Mesodermal cell (in vitro differentiated cells): ENCODE measurements around the gene KCNAB1.
"Not testable (repeated sequence)": the region's sequence is repeated elsewhere in the genome, so short reads cannot be mapped to it uniquely, and the experiment has no call there.

ENCODE experiments used
- H3K27ac ChIP-seq: 2 replicates; pipeline ENCODE4 v1.7.0; 2013; ENCODE audit warnings: mild to moderate bottlenecking, low read depth, low read length, moderate library complexity; ENCODE audit not compliant: severe bottlenecking
- H3K36me3 ChIP-seq: 2 replicates; pipeline ENCODE4 v1.7.1; 2013; ENCODE audit warnings: mild to moderate bottlenecking, low read length, moderate library complexity; ENCODE audit not compliant: control insufficient read depth, insufficient read depth
- H3K4me1 ChIP-seq: one replicate; pipeline ENCODE4 v1.7.1; 2013; ENCODE audit warnings: mild to moderate bottlenecking, low read length; ENCODE audit not compliant: insufficient read depth, control insufficient read depth, poor library complexity, severe bottlenecking
- H3K4me3 ChIP-seq: 2 replicates; pipeline ENCODE4 v1.7.0; 2013; ENCODE audit warnings: low read length, control low read depth, mild to moderate bottlenecking; ENCODE audit not compliant: insufficient read depth, poor library complexity, severe bottlenecking; ENCODE audit errors: extremely low read depth
- H3K9me3 ChIP-seq: 2 replicates; pipeline ENCODE4 v1.7.1; 2013; ENCODE audit warnings: mild to moderate bottlenecking, low read length, moderate library complexity; ENCODE audit not compliant: control insufficient read depth
- WGBS, 2 experiments: methylation state at CpG; one replicate each; pipeline ENCODE4 v1.1.5; 2013; ENCODE audit warnings: missing lambda C conversion rate in 2 of 2; ENCODE audit not compliant: insufficient coverage in 2 of 2; 5-methylcytosine and 5-hydroxymethylcytosine counted together

KCNAB1 gene

GRCh38 chr3:156176048-156176447 lies 55.7 kb downstream of the KCNAB1 start:
- H3K36me3 ChIP-seq: no peaks in the 10 kb centered on the region
- no peak overlapping the region for H3K27ac ChIP-seq
- no peaks in the 10 kb centered on the region for H3K9me3 ChIP-seq
- 88 to 93% methylated on average over 2 of the region's 2 CpGs for WGBS, 2 experiments
- no peak overlapping the region for H3K4me3 ChIP-seq
- no peaks in the 10 kb centered on the region for H3K4me1 ChIP-seq

- 93 to 95% methylated on average over 13 to 17 of the region's 17 CpGs for WGBS, 2 experiments
- Histone ChIP-seq H3K4me1 (no peaks in the 10 kb centered on the region), H3K36me3 (no peaks in the 10 kb centered on the region)
These were observed 56.3 kb downstream of the KCNAB1 start for GRCh38 chr3:156176629-156177210.

GRCh38 chr3:156180077-156180476 lies 59.7 kb downstream of the KCNAB1 start:
- H3K27ac ChIP-seq: no peak overlapping the region
- no peak overlapping the region for H3K4me3 ChIP-seq
- no peaks in the 10 kb centered on the region for H3K4me1 ChIP-seq
- H3K9me3 ChIP-seq: no peaks in the 10 kb centered on the region
- no peaks in the 10 kb centered on the region for H3K36me3 ChIP-seq

More at GRCh38 chr3:156176629-156177210, 56.3 kb downstream of the KCNAB1 start:
- Histone ChIP-seq H3K9me3 (no peaks in the 10 kb centered on the region), H3K27ac (no peak overlapping the region), H3K4me3 (no peak overlapping the region)

- Histone ChIP-seq H3K4me1 (no peaks in the 10 kb centered on the region), H3K27ac (no peak overlapping the region), H3K36me3 (no peaks in the 10 kb centered on the region), H3K4me3 (no peak overlapping the region), H3K9me3 (no peaks in the 10 kb centered on the region)
- 74 to 80% methylated on average over 2 of the region's 2 CpGs for WGBS, 2 experiments
These were observed 61.1 kb downstream of the KCNAB1 start for GRCh38 chr3:156181509-156181908.

- Histone ChIP-seq H3K4me1 (no peaks in the 10 kb centered on the region), H3K27ac (no peak overlapping the region), H3K4me3 (no peak overlapping the region), H3K9me3 (no peaks in the 10 kb centered on the region), H3K36me3 (no peaks in the 10 kb centered on the region)
- WGBS, 2 experiments: 44 to 63% methylated on average over 1 of the region's 1 CpG
These were observed 63.0 kb downstream of the KCNAB1 start for GRCh38 chr3:156183396-156183795.

GRCh38 chr3:156184156-156184555 lies 63.8 kb downstream of the KCNAB1 start:
- H3K27ac ChIP-seq: no peak overlapping the region
- H3K9me3 ChIP-seq: no peaks in the 10 kb centered on the region
- no CpG with 5 or more reads among the region's 1 CpG for WGBS, 2 experiments
- H3K4me3 ChIP-seq: no peak overlapping the region
- no peaks in the 10 kb centered on the region for H3K36me3 ChIP-seq
- no peaks in the 10 kb centered on the region for H3K4me1 ChIP-seq

- 86 to 96% methylated on average over 2 of the region's 2 CpGs for WGBS, 2 experiments
- H3K27ac ChIP-seq: no peak overlapping the region
These were observed 66.9 kb downstream of the KCNAB1 start for GRCh38 chr3:156187146-156187769.

GRCh38 chr3:156188757-156189156 lies 68.4 kb downstream of the KCNAB1 start:
- H3K4me1 ChIP-seq: no peaks in the 10 kb centered on the region
- 93 to 94% methylated on average over 2 of the region's 3 CpGs for WGBS, 2 experiments
- H3K4me3 ChIP-seq: no peak overlapping the region
- H3K9me3 ChIP-seq: no peaks in the 10 kb centered on the region
- H3K27ac ChIP-seq: no peak overlapping the region
- no peaks in the 10 kb centered on the region for H3K36me3 ChIP-seq

More at GRCh38 chr3:156187146-156187769, 66.9 kb downstream of the KCNAB1 start:
- Histone ChIP-seq H3K9me3 (no peaks in the 10 kb centered on the region), H3K36me3 (no peaks in the 10 kb centered on the region), H3K4me3 (no peak overlapping the region), H3K4me1 (no peaks in the 10 kb centered on the region)

- 93 to 100% methylated on average over 2 of the region's 5 CpGs for WGBS, 2 experiments
- Histone ChIP-seq H3K9me3 (no peaks in the 10 kb centered on the region), H3K4me3 (no peak overlapping the region), H3K27ac (no peak overlapping the region), H3K4me1 (no peaks in the 10 kb centered on the region), H3K36me3 (no peaks in the 10 kb centered on the region)
These were observed 69.5 kb downstream of the KCNAB1 start for GRCh38 chr3:156189927-156190326.

- H3K27ac ChIP-seq, H3K36me3 ChIP-seq, H3K9me3 ChIP-seq, H3K4me3 ChIP-seq, H3K4me1 ChIP-seq: not testable (repeated sequence)
- 83% methylated on average over 1 of the region's 2 CpGs; no CpG with 5 or more reads in 1 of the 2 experiments for WGBS, 2 experiments
These were observed 74.6 kb downstream of the KCNAB1 start for GRCh38 chr3:156194945-156195344.

- 83 to 100% methylated on average over 2 to 3 of the region's 3 CpGs for WGBS, 2 experiments
- not testable (repeated sequence) for H3K9me3 ChIP-seq, H3K4me3 ChIP-seq, H3K36me3 ChIP-seq, H3K4me1 ChIP-seq, H3K27ac ChIP-seq
These were observed 76.8 kb downstream of the KCNAB1 start for GRCh38 chr3:156197152-156197551.
